Body of pancreas (tissue), 4 donors: Measurements from ENCODE around the gene SLC19A1.

Experiments
- POLR2A ChIP-seq, 3 donors: fragments of 450-650 bp; IDR thresholded peaks; one replicate each; pipeline ENCODE4 v1.6.1; 2016; ENCODE audit warnings: antibody characterized with exemption in 3 of 3, mild to moderate bottlenecking in 2 of 3
- TF ChIP-seq, protein P1 (sequence below), 7 experiments: fragments of 450-650 bp in 4 of 7; fragments of 200-600 bp in 3 of 7; sonication (generic) in 3 of 7; IDR thresholded peaks; one replicate each; pipeline ENCODE4 v1.5.1; 2016 to 2019; ENCODE audit warnings: antibody characterized with exemption in 7 of 7

DNA sequence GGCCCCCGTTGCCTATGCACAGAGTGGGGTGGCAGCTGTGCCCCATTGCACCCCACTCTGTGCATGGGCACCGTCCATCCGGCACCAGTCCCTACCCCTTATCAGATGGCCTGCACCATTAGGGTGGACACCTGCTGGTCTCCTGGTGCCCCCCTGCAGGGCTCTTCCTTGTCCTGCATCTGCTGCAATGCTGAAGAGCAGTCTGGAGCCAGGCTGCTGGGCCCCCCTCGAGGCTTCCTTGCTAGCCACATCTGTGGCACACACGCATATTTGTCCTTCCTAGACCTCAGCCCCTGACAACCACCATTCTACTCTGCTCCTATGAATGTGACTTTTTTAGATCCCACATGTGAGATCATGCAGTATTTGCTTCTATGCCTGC is 80.9 kb downstream of the SLC19A1 start:
- TF ChIP-seq, protein P1, sequence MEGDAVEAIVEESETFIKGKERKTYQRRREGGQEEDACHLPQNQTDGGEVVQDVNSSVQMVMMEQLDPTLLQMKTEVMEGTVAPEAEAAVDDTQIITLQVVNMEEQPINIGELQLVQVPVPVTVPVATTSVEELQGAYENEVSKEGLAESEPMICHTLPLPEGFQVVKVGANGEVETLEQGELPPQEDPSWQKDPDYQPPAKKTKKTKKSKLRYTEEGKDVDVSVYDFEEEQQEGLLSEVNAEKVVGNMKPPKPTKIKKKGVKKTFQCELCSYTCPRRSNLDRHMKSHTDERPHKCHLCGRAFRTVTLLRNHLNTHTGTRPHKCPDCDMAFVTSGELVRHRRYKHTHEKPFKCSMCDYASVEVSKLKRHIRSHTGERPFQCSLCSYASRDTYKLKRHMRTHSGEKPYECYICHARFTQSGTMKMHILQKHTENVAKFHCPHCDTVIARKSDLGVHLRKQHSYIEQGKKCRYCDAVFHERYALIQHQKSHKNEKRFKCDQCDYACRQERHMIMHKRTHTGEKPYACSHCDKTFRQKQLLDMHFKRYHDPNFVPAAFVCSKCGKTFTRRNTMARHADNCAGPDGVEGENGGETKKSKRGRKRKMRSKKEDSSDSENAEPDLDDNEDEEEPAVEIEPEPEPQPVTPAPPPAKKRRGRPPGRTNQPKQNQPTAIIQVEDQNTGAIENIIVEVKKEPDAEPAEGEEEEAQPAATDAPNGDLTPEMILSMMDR (IDR thresholded peaks at IDR 0.05) = no peak
- no peak for TF ChIP-seq POLR2A (IDR thresholded peaks at IDR 0.05)
